Endodermal cell (in vitro differentiated cells): ENCODE measurements around the gene HELZ2. TPM values are rescaled to one million over a fixed set of nuclear protein-coding genes. Genes with fewer than 3 reads are reported as not detected.

Experiments used
- DNase-seq: peaks from one replicate; pipeline ENCODE4 v3.0.0-alpha.2; 2017
- H3K27ac ChIP-seq: 2 replicates; pipeline ENCODE4 v1.5.1; 2013; ENCODE audit warnings: mild to moderate bottlenecking, low read depth, low read length, moderate library complexity
- H3K27me3 ChIP-seq: 2 replicates; pipeline ENCODE4 v1.6.1; 2013; ENCODE audit warnings: mild to moderate bottlenecking, low read length, moderate library complexity; ENCODE audit not compliant: insufficient read depth, control insufficient read depth, poor library complexity, severe bottlenecking
- H3K36me3 ChIP-seq: 2 replicates; pipeline ENCODE4 v1.7.0; 2013; ENCODE audit warnings: mild to moderate bottlenecking, low read length, moderate library complexity; ENCODE audit not compliant: control insufficient read depth, insufficient read depth
- H3K4me1 ChIP-seq: one replicate; pipeline ENCODE4 v1.7.0; 2013; ENCODE audit warnings: low read length; ENCODE audit not compliant: control insufficient read depth, insufficient read depth
- H3K4me3 ChIP-seq: 2 replicates; pipeline ENCODE4 v1.5.1; 2013; ENCODE audit warnings: mild to moderate bottlenecking, low read length, moderate library complexity
- H3K9ac ChIP-seq: 2 replicates; pipeline ENCODE4 v1.6.1; 2013; ENCODE audit warnings: mild to moderate bottlenecking, low read length, moderate library complexity; ENCODE audit not compliant: poor library complexity, severe bottlenecking; ENCODE audit errors: extremely low read depth
- H3K9me3 ChIP-seq: 2 replicates; pipeline ENCODE4 v1.6.1; 2013; ENCODE audit warnings: mild to moderate bottlenecking, low read length, moderate library complexity; ENCODE audit not compliant: control insufficient read depth
- H3K27ac Mint-ChIP-seq: 2 replicates; pipeline ENCODE4 v1.8.0; 2020; ENCODE audit warnings: mixed read lengths
- H3K27me3 Mint-ChIP-seq: 2 replicates; pipeline ENCODE4 v1.8.0; 2021; ENCODE audit warnings: mild to moderate bottlenecking, mixed read lengths; ENCODE audit not compliant: insufficient read depth
- H3K36me3 Mint-ChIP-seq: 2 replicates; pipeline ENCODE4 v1.8.0; 2020; ENCODE audit warnings: low read depth, mixed read lengths
- H3K4me1 Mint-ChIP-seq: 2 replicates; pipeline ENCODE4 v1.8.0; 2020; ENCODE audit warnings: mixed read lengths
- H3K4me3 Mint-ChIP-seq: 2 replicates; pipeline ENCODE4 v1.8.0; 2020; ENCODE audit warnings: mild to moderate bottlenecking, moderate library complexity, mixed read lengths
- H3K9me3 Mint-ChIP-seq: 2 replicates; pipeline ENCODE4 v1.8.0; 2020; ENCODE audit warnings: mild to moderate bottlenecking, mixed read lengths
- CTCF ChIP-seq: fragments of 200-600 bp; sonication (generic); conservative IDR thresholded peaks from 2 replicates; pipeline ENCODE4 v1.5.0; 2021; ENCODE audit warnings: antibody characterized with exemption, mild to moderate bottlenecking
- WGBS, 2 experiments: methylation state at CpG; one replicate each; pipeline versions ENCODE4 v1.1.5 to v1.1.7; 2013; ENCODE audit warnings: missing lambda C conversion rate in 2 of 2, mixed read lengths in 1 of 2; ENCODE audit not compliant: insufficient coverage in 1 of 2, insufficient read length in 1 of 2; 5-methylcytosine and 5-hydroxymethylcytosine counted together
- total RNA-seq, 2 donors: library from RNA; stranded (reverse); fragmentation: NEBNext Ultra II Directional in 1 of 2; extraction: Animal tissue kit (Norgen Biotek cat#: 25700) in 1 of 2; gene quantifications; 2 replicates in 1 of 2; 3 replicates in 1 of 2; pipeline ENCODE4 v1.2.1, GENCODE V29; 2021

Gene HELZ2
- total RNA-seq, 2 donors from 2014 or later = 34.5 to 37.0 TPM

- H3K4me1 Mint-ChIP-seq = peaks cover 7% of the 10 kb centered on the region
Measured at GRCh38 chr20:63541371-63541770, 32.7 kb downstream of the HELZ2 start.

GRCh38 chr20:63540417-63541186 is 33.4 kb downstream of the HELZ2 start:
- DNase-seq = no peak
- TF ChIP-seq CTCF = no peak
- H3K4me3 ChIP-seq = no peak overlapping the region
- H3K27me3 Mint-ChIP-seq = no peaks in the 10 kb centered on the region
- WGBS, 2 experiments = 88 to 91% methylated on average over 38 to 49 of the region's 49 CpGs
- no peaks in the 10 kb centered on the region for H3K9me3 ChIP-seq
- H3K9ac ChIP-seq = no peak overlapping the region
- no peaks in the 10 kb centered on the region for H3K27me3 ChIP-seq
- no peaks in the 10 kb centered on the region for H3K36me3 Mint-ChIP-seq
- peaks cover 5% of the 10 kb centered on the region for H3K4me1 Mint-ChIP-seq
- H3K4me1 ChIP-seq = no peaks in the 10 kb centered on the region
- H3K27ac Mint-ChIP-seq = no peak overlapping the region
- no peaks in the 10 kb centered on the region for H3K9me3 Mint-ChIP-seq
- H3K27ac ChIP-seq = no peak overlapping the region
- no peak overlapping the region for H3K4me3 Mint-ChIP-seq
- no peaks in the 10 kb centered on the region for H3K36me3 ChIP-seq

More at GRCh38 chr20:63541371-63541770, 32.7 kb downstream of the HELZ2 start:
- H3K4me1 ChIP-seq = no peaks in the 10 kb centered on the region
- H3K9me3 ChIP-seq = no peaks in the 10 kb centered on the region
- Mint-ChIP-seq H3K4me3 (no peak overlapping the region), H3K36me3 (no peaks in the 10 kb centered on the region), H3K27me3 (no peaks in the 10 kb centered on the region), H3K27ac (no peak overlapping the region), H3K9me3 (no peaks in the 10 kb centered on the region)
- no peak for TF ChIP-seq CTCF
- DNase-seq = no peak
- no peak overlapping the region for H3K27ac ChIP-seq
- 91 to 98% methylated on average over 14 to 28 of the region's 28 CpGs for WGBS, 2 experiments
- no peaks in the 10 kb centered on the region for H3K27me3 ChIP-seq
- no peaks in the 10 kb centered on the region for H3K36me3 ChIP-seq
- H3K4me3 ChIP-seq = no peak overlapping the region
- no peak overlapping the region for H3K9ac ChIP-seq

GRCh38 chr20:63539441-63540370 is 34.3 kb downstream of the HELZ2 start:
- Histone ChIP-seq H3K36me3 (no peaks in the 10 kb centered on the region), H3K4me1 (no peaks in the 10 kb centered on the region), H3K9ac (no peak overlapping the region), H3K27ac (no peak overlapping the region), H3K9me3 (no peaks in the 10 kb centered on the region), H3K4me3 (no peak overlapping the region), H3K27me3 (no peaks in the 10 kb centered on the region)
- no peak for DNase-seq
- Mint-ChIP-seq H3K9me3 (no peaks in the 10 kb centered on the region), H3K36me3 (no peaks in the 10 kb centered on the region), H3K27me3 (no peaks in the 10 kb centered on the region), H3K4me3 (no peak overlapping the region), H3K27ac (no peak overlapping the region), H3K4me1 (no peaks in the 10 kb centered on the region)
- TF ChIP-seq CTCF = no peak
- 93 to 97% methylated on average over 14 to 29 of the region's 29 CpGs for WGBS, 2 experiments
